SK-N-SH (cell line): ENCODE measurements around the gene PRDM7. TPM values are rescaled to one million over a fixed set of nuclear protein-coding genes. Genes with fewer than 3 reads are reported as not detected.

Experiments used
- CTCF ChIA-PET: fragments of 300-600, 350-600 bp; formaldehyde crosslinking; extraction: SDS; loops from one replicate; lab custom pipeline; 2021; lab: Yijun Ruan, JAX
- POLR2A ChIA-PET: fragments of 350-600 bp; sonication (Branson Sonifier 250); formaldehyde crosslinking; extraction: SDS; loops from one replicate; lab custom pipeline; 2020; ENCODE audit warnings: antibody characterized with exemption, inconsistent platforms; lab: Yijun Ruan, JAX
- DNase-seq: peaks from one replicate; pipeline ENCODE4 v3.0.0; 2012
- H2AFZ ChIP-seq: fragments of 200-600 bp; sonication (generic); 2 replicates; pipeline ENCODE4 v1.8.1; 2016; ENCODE audit warnings: antibody characterized with exemption, mild to moderate bottlenecking, low read depth
- H3F3A ChIP-seq: fragments of 200-600 bp; sonication (generic); replicated peaks from 2 replicates; pipeline ENCODE3; 2016; ENCODE audit warnings: antibody characterized with exemption, mild to moderate bottlenecking; ENCODE audit not compliant: insufficient read depth
- H3K27ac ChIP-seq, 2 experiments: fragments of 200-500 bp in 1 of 2; fragments of 200-600 bp in 1 of 2; sonication (Bioruptor generic) in 1 of 2; sonication (generic), shearing (Covaris generic) in 1 of 2; 2 replicates each; pipeline versions ENCODE4 v1.5.1 to v1.6.1; 2014 to 2016; ENCODE audit warnings: low read depth in 2 of 2, inconsistent platforms in 1 of 2, low read length in 1 of 2, mild to moderate bottlenecking in 1 of 2, mixed read lengths in 1 of 2
- H3K27me3 ChIP-seq: fragments of 200-600 bp; sonication (generic), shearing (Covaris generic); 2 replicates; pipeline ENCODE4 v1.6.1; 2016; ENCODE audit warnings: mixed run types; ENCODE audit not compliant: insufficient read depth
- H3K36me3 ChIP-seq, 2 experiments: fragments of 200-500 bp in 1 of 2; fragments of 200-600 bp in 1 of 2; sonication (Bioruptor generic) in 1 of 2; sonication (generic) in 1 of 2; replicated peaks in 1 of 2; 2 replicates each; pipeline versions ENCODE3 to v1.5.1; 2014 to 2016; ENCODE audit warnings: low read length in 1 of 2, mild to moderate bottlenecking in 1 of 2; ENCODE audit not compliant: insufficient read depth in 2 of 2, control insufficient read depth in 1 of 2
- H3K4me1 ChIP-seq, 2 experiments: fragments of 200-500 bp in 1 of 2; fragments of 200-600 bp in 1 of 2; sonication (Bioruptor generic) in 1 of 2; sonication (generic), shearing (Covaris generic) in 1 of 2; 2 replicates each; pipeline versions ENCODE4 v1.5.1 to v1.6.1; 2014 to 2016; ENCODE audit warnings: low read depth in 1 of 2, low read length in 1 of 2, mixed run types in 1 of 2; ENCODE audit not compliant: insufficient read depth in 2 of 2, control insufficient read depth in 1 of 2
- H3K4me2 ChIP-seq: fragments of 200-600 bp; sonication (generic), shearing (Covaris generic); 2 replicates; pipeline ENCODE4 v1.6.1; 2017; ENCODE audit warnings: mixed run types
- H3K4me3 ChIP-seq, 2 experiments: fragments of 200-500 bp in 1 of 2; fragments of 200-600 bp in 1 of 2; sonication (Bioruptor generic) in 1 of 2; sonication (generic), shearing (Covaris generic) in 1 of 2; 2 replicates each; pipeline versions ENCODE4 v1.5.1 to v1.8.1; 2014 to 2016; ENCODE audit warnings: low read depth in 2 of 2, inconsistent platforms in 1 of 2, low read length in 1 of 2, mild to moderate bottlenecking in 1 of 2, mixed read lengths in 1 of 2, moderate library complexity in 1 of 2
- H3K79me2 ChIP-seq: fragments of 200-600 bp; sonication (generic); 2 replicates; pipeline ENCODE4 v1.8.1; 2017; ENCODE audit warnings: mild to moderate bottlenecking; ENCODE audit not compliant: insufficient read depth
- H3K9ac ChIP-seq: fragments of 200-600 bp; sonication (generic); 2 replicates; pipeline ENCODE4 v1.6.1; 2017; ENCODE audit warnings: mixed run types
- H3K9me2 ChIP-seq: fragments of 200-600 bp; sonication (generic); 2 replicates; pipeline ENCODE4 v1.6.1; 2017; ENCODE audit warnings: mixed run types
- H3K9me3 ChIP-seq: fragments of 200-600 bp; sonication (generic); 2 replicates; pipeline ENCODE4 v1.6.1; 2017; ENCODE audit warnings: mixed run types, mild to moderate bottlenecking, moderate library complexity
- H4K20me1 ChIP-seq: fragments of 200-600 bp; sonication (generic); 2 replicates; pipeline ENCODE4 v1.6.1; 2017; ENCODE audit warnings: mild to moderate bottlenecking, mixed run types; ENCODE audit not compliant: insufficient read depth
- CHD2 ChIP-seq: fragments of 150-350 bp; IDR thresholded peaks from 2 replicates; pipeline ENCODE4 v1.6.1; 2018; ENCODE audit warnings: low read length; ENCODE audit not compliant: partially characterized antibody
- EP300 ChIP-seq, 2 experiments: IDR thresholded peaks; 2 replicates each; pipeline versions ENCODE4 v1.4.0 to v1.6.1; 2012; ENCODE audit warnings: borderline replicate concordance in 1 of 2, low read depth in 1 of 2, low read length in 1 of 2
- EZH2phosphoT487 ChIP-seq: fragments of 200-600 bp; sonication (generic); IDR thresholded peaks from 2 replicates; pipeline ENCODE4 v1.6.1; 2017; ENCODE audit warnings: low read depth, mixed run types, mild to moderate bottlenecking, antibody characterized with exemption, moderate library complexity, borderline replicate concordance
- FOSL2 ChIP-seq: IDR thresholded peaks from 2 replicates; pipeline ENCODE4 v1.4.0; 2012; ENCODE audit warnings: low read depth, mild to moderate bottlenecking, moderate library complexity, borderline replicate concordance
- FOXM1 ChIP-seq: IDR thresholded peaks from 2 replicates; pipeline ENCODE4 v1.4.0; 2012; ENCODE audit warnings: low read depth, mild to moderate bottlenecking
- GABPA ChIP-seq: IDR thresholded peaks from 2 replicates; pipeline ENCODE4 v1.4.0; 2012; ENCODE audit warnings: low read depth, mild to moderate bottlenecking
- GATA2 ChIP-seq: sonication (generic); formaldehyde crosslinking; IDR thresholded peaks from 2 replicates; pipeline ENCODE4 v1.5.0; 2020; ENCODE audit warnings: mild to moderate bottlenecking, missing genetic modification reagents
- JUND ChIP-seq: IDR thresholded peaks from 2 replicates; pipeline ENCODE4 v1.4.0; 2012
- MEF2A ChIP-seq: IDR thresholded peaks from 2 replicates; pipeline ENCODE4 v1.4.0; 2012; ENCODE audit warnings: low read depth, borderline replicate concordance
- NFIC ChIP-seq: IDR thresholded peaks from 2 replicates; pipeline ENCODE4 v1.4.0; 2012; ENCODE audit warnings: borderline replicate concordance
- NRF1 ChIP-seq: IDR thresholded peaks from 2 replicates; pipeline ENCODE4 v1.6.1; 2012; ENCODE audit warnings: low read depth, mild to moderate bottlenecking, low read length
- POLR2AphosphoS5 ChIP-seq: IDR thresholded peaks from 2 replicates; pipeline ENCODE4 v1.6.1; 2012; ENCODE audit warnings: low read depth, low read length
- RAD21 ChIP-seq: IDR thresholded peaks from 2 replicates; pipeline ENCODE4 v1.6.1; 2012; ENCODE audit warnings: mild to moderate bottlenecking, low read length
- RCOR1 ChIP-seq: fragments of 150-350 bp; IDR thresholded peaks from 2 replicates; pipeline ENCODE4 v1.6.1; 2017; ENCODE audit warnings: antibody characterized with exemption, low read length
- RFX5 ChIP-seq: IDR thresholded peaks from 2 replicates; pipeline ENCODE4 v1.6.1; 2012; ENCODE audit warnings: mild to moderate bottlenecking, improper control_type of control experiment, low read length
- SIN3A ChIP-seq: IDR thresholded peaks from 2 replicates; pipeline ENCODE4 v1.6.1; 2012; ENCODE audit warnings: low read depth, mild to moderate bottlenecking, low read length, moderate library complexity, borderline replicate concordance
- TAF1 ChIP-seq: IDR thresholded peaks from 2 replicates; pipeline ENCODE4 v1.6.1; 2012; ENCODE audit warnings: low read depth, mild to moderate bottlenecking, low read length, moderate library complexity, borderline replicate concordance
- TEAD4 ChIP-seq: IDR thresholded peaks from 2 replicates; pipeline ENCODE4 v1.4.0; 2012; ENCODE audit warnings: mild to moderate bottlenecking, borderline replicate concordance; ENCODE audit not compliant: insufficient read depth
- WGBS: methylation state at CpG from one replicate; pipeline ENCODE4 v1.1.6; 2017; ENCODE audit warnings: low lambda C conversion rate; 5-methylcytosine and 5-hydroxymethylcytosine counted together
- polyA plus RNA-seq, 3 experiments: library from polyadenylated mRNA; depleted of rRNA; stranded (reverse); fragments of >200 nt; gene quantifications; 2 replicates each; pipeline ENCODE4 v1.2.3, GENCODE V29; 2012
- TF ChIP-seq, protein P1 (sequence below): IDR thresholded peaks from 2 replicates; pipeline ENCODE4 v1.4.0; 2012; ENCODE audit warnings: low read depth, borderline replicate concordance
- TF ChIP-seq, protein P2 (sequence below): IDR thresholded peaks from 2 replicates; pipeline ENCODE4 v1.4.0; 2012; ENCODE audit warnings: low read depth, borderline replicate concordance
- TF ChIP-seq, protein P3 (sequence below): IDR thresholded peaks from 2 replicates; pipeline ENCODE4 v1.6.1; 2012; ENCODE audit warnings: mild to moderate bottlenecking, low read depth, low read length, moderate library complexity
- TF ChIP-seq, protein P4 (sequence below): IDR thresholded peaks from 2 replicates; pipeline ENCODE4 v1.4.0; 2012; ENCODE audit warnings: low read depth
- TF ChIP-seq, protein P5 (sequence below): fragments of 150-350 bp; IDR thresholded peaks from 2 replicates; pipeline ENCODE4 v1.6.1; 2017; ENCODE audit warnings: antibody characterized with exemption, low read length, low read depth, borderline replicate concordance
- TF ChIP-seq, protein P6 (sequence below): fragments of 200-600 bp; sonication (generic); IDR thresholded peaks from 2 replicates; pipeline ENCODE4 v1.6.1; 2017; ENCODE audit warnings: antibody characterized with exemption, mild to moderate bottlenecking, moderate library complexity

Gene PRDM7
- polyA plus RNA-seq (2012; rRNA removed) = not detected in 2 replicates
- not detected in 2 replicates for polyA plus RNA-seq (2012; cell fraction: cytosol; rRNA removed)
- not detected in 2 replicates for polyA plus RNA-seq (2012; cell fraction: nucleus; rRNA removed)

DNA sequence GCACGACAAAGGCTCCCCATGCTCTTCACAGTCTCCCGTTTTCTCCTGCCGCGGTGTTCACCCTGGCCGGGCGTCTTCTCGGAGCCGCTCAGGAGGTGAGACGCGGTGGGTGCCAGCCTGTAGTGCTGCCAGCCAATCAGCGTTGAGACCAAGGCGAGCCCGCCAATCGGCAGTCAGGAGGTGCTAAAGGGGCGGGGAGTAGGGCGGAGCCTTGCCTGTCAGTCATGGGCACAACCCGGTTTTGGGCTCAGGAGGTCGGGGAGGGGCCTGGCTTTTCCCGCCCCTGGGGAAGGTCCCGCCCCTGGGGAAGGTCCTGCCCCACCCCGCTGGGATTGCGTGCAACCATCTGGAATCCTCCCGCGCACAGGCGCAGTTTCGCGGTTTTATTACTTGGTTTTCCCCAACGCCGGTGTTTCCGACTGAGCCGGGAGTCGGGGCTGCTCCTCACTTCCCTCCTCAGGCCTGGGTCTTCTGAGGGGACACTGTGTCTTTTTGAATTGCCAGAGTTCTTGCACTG, at the start of gene PRDM7:
TSS of gene PRDM7 (minus strand) at position 92 of the 517 bp plus-strand sequence. CDS start 1,421 bp downstream, outside the sequence.
- H3K9me3 ChIP-seq = no peaks in the 10 kb centered on the region
- no peaks in the 10 kb centered on the region; the same call in 1 of the 2 replicates for H3K27me3 ChIP-seq
- peak within 1 kb of the TSS in 1 of 2 experiments; percentile 59; a peak in 2 of 4 replicates for H3K27ac ChIP-seq
- peaks cover 5 to 17% of the 10 kb centered on the region in 2 experiments; a peak in 3 of 4 replicates for H3K4me1 ChIP-seq
- CTCF ChIA-PET = no interaction called here
- DNase-seq = peak; percentile 97
- no peaks in the 10 kb centered on the region for H3K79me2 ChIP-seq
- peak within 1 kb of the TSS; percentile 38 to 54; a peak in 3 of 4 replicates for H3K4me3 ChIP-seq
- POLR2A ChIA-PET = no interaction called here
- H4K20me1 ChIP-seq = no peaks in the 10 kb centered on the region
- H3K4me2 ChIP-seq = peak within 1 kb of the TSS; percentile 81
- H3K9me2 ChIP-seq = no peaks in the 10 kb centered on the region
- H3K9ac ChIP-seq = peak within 1 kb of the TSS; percentile 43; the same call in 1 of the 2 replicates
- WGBS = under 1% methylated on average over 15 of the region's 32 CpGs
- H3K36me3 ChIP-seq = no peaks in the 10 kb centered on the region
- H3F3A ChIP-seq = peaks cover 6% of the 10 kb centered on the region
- peak within 1 kb of the TSS; percentile 99 for H2AFZ ChIP-seq
- no peak for TF ChIP-seq TAF1
- TF ChIP-seq CHD2 = peak; percentile 69
- TF ChIP-seq FOXM1 = no peak
- TF ChIP-seq, protein P1, sequence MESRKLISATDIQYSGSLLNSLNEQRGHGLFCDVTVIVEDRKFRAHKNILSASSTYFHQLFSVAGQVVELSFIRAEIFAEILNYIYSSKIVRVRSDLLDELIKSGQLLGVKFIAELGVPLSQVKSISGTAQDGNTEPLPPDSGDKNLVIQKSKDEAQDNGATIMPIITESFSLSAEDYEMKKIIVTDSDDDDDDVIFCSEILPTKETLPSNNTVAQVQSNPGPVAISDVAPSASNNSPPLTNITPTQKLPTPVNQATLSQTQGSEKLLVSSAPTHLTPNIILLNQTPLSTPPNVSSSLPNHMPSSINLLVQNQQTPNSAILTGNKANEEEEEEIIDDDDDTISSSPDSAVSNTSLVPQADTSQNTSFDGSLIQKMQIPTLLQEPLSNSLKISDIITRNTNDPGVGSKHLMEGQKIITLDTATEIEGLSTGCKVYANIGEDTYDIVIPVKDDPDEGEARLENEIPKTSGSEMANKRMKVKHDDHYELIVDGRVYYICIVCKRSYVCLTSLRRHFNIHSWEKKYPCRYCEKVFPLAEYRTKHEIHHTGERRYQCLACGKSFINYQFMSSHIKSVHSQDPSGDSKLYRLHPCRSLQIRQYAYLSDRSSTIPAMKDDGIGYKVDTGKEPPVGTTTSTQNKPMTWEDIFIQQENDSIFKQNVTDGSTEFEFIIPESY = no peak
- no peak for TF ChIP-seq RAD21
- no peak for TF ChIP-seq NFIC
- TF ChIP-seq, protein P2, sequence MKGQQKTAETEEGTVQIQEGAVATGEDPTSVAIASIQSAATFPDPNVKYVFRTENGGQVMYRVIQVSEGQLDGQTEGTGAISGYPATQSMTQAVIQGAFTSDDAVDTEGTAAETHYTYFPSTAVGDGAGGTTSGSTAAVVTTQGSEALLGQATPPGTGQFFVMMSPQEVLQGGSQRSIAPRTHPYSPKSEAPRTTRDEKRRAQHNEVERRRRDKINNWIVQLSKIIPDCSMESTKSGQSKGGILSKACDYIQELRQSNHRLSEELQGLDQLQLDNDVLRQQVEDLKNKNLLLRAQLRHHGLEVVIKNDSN = no peak
- TF ChIP-seq RFX5 = peak; percentile 80; the same call in 1 of the 2 replicates
- TF ChIP-seq EZH2phosphoT487 = no peak
- TF ChIP-seq, protein P3, sequence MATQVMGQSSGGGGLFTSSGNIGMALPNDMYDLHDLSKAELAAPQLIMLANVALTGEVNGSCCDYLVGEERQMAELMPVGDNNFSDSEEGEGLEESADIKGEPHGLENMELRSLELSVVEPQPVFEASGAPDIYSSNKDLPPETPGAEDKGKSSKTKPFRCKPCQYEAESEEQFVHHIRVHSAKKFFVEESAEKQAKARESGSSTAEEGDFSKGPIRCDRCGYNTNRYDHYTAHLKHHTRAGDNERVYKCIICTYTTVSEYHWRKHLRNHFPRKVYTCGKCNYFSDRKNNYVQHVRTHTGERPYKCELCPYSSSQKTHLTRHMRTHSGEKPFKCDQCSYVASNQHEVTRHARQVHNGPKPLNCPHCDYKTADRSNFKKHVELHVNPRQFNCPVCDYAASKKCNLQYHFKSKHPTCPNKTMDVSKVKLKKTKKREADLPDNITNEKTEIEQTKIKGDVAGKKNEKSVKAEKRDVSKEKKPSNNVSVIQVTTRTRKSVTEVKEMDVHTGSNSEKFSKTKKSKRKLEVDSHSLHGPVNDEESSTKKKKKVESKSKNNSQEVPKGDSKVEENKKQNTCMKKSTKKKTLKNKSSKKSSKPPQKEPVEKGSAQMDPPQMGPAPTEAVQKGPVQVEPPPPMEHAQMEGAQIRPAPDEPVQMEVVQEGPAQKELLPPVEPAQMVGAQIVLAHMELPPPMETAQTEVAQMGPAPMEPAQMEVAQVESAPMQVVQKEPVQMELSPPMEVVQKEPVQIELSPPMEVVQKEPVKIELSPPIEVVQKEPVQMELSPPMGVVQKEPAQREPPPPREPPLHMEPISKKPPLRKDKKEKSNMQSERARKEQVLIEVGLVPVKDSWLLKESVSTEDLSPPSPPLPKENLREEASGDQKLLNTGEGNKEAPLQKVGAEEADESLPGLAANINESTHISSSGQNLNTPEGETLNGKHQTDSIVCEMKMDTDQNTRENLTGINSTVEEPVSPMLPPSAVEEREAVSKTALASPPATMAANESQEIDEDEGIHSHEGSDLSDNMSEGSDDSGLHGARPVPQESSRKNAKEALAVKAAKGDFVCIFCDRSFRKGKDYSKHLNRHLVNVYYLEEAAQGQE = no peak
- peak; percentile 57 for TF ChIP-seq NRF1
- TF ChIP-seq GATA2 (CRISPR knock-in tag) = no peak
- peak; percentile 55; the same call in 1 of the 2 replicates for TF ChIP-seq POLR2AphosphoS5
- TF ChIP-seq, protein P4, sequence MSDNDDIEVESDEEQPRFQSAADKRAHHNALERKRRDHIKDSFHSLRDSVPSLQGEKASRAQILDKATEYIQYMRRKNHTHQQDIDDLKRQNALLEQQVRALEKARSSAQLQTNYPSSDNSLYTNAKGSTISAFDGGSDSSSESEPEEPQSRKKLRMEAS = peak; percentile 51; the same call in 1 of the 2 replicates
- no peak for TF ChIP-seq GABPA
- no peak for TF ChIP-seq JUND
- TF ChIP-seq TEAD4 = no peak
- TF ChIP-seq RCOR1 = no peak
- no peak for TF ChIP-seq MEF2A
- TF ChIP-seq SIN3A = no peak
- no peak for TF ChIP-seq FOSL2
- TF ChIP-seq EP300 (IDR thresholded peaks at IDR 0.05; ENCODE audit: borderline replicate concordance in 1 of 2, low read depth in 1 of 2, low read length in 1 of 2) = no peak
- TF ChIP-seq, protein P5, sequence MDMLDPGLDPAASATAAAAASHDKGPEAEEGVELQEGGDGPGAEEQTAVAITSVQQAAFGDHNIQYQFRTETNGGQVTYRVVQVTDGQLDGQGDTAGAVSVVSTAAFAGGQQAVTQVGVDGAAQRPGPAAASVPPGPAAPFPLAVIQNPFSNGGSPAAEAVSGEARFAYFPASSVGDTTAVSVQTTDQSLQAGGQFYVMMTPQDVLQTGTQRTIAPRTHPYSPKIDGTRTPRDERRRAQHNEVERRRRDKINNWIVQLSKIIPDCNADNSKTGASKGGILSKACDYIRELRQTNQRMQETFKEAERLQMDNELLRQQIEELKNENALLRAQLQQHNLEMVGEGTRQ = no peak
- TF ChIP-seq, protein P6, sequence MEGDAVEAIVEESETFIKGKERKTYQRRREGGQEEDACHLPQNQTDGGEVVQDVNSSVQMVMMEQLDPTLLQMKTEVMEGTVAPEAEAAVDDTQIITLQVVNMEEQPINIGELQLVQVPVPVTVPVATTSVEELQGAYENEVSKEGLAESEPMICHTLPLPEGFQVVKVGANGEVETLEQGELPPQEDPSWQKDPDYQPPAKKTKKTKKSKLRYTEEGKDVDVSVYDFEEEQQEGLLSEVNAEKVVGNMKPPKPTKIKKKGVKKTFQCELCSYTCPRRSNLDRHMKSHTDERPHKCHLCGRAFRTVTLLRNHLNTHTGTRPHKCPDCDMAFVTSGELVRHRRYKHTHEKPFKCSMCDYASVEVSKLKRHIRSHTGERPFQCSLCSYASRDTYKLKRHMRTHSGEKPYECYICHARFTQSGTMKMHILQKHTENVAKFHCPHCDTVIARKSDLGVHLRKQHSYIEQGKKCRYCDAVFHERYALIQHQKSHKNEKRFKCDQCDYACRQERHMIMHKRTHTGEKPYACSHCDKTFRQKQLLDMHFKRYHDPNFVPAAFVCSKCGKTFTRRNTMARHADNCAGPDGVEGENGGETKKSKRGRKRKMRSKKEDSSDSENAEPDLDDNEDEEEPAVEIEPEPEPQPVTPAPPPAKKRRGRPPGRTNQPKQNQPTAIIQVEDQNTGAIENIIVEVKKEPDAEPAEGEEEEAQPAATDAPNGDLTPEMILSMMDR = no peak
